Measurements from ENCODE around the gene APIP. TPM values are rescaled to one million over a fixed set of nuclear protein-coding genes. Genes with fewer than 3 reads are reported as not detected.
"Not testable (repeated sequence)": the region's sequence is repeated elsewhere in the genome, so short reads cannot be mapped to it uniquely, and the experiment has no call there.

Gene APIP
- total RNA-seq, 1 donor from 2014 or later, result 21.3 TPM

GRCh38 chr11:34898474-34898873 is 17.7 kb downstream of the APIP start:
- Mint-ChIP-seq H3K36me3 (ENCODE audit: unreplicated experiment) (peaks cover 7% of the 10 kb centered on the region), H3K9me3 (ENCODE audit: unreplicated experiment) (peaks cover 9% of the 10 kb centered on the region), H3K27ac (ENCODE audit: unreplicated experiment) (no peak overlapping the region), H3K4me3 (ENCODE audit: unreplicated experiment) (no peak overlapping the region), H3K4me1 (ENCODE audit: unreplicated experiment) (no peaks in the 10 kb centered on the region), H3K27me3 (ENCODE audit: unreplicated experiment) (no peaks in the 10 kb centered on the region)
- TF ChIP-seq CTCF (IDR thresholded peaks at IDR 0.05), result no peak
- no peak for DNase-seq (ENCODE audit: extremely low spot score, unreplicated experiment)

- H3K27ac Mint-ChIP-seq (ENCODE audit: unreplicated experiment), result no peak overlapping the region
- TF ChIP-seq CTCF (IDR thresholded peaks at IDR 0.05), result no peak
- no peaks in the 10 kb centered on the region for H3K4me1 Mint-ChIP-seq (ENCODE audit: unreplicated experiment)
- H3K4me3 Mint-ChIP-seq (ENCODE audit: unreplicated experiment), result no peak overlapping the region
- H3K27me3 Mint-ChIP-seq (ENCODE audit: unreplicated experiment), result no peaks in the 10 kb centered on the region
- no peak for DNase-seq (ENCODE audit: extremely low spot score, unreplicated experiment)
- H3K9me3 Mint-ChIP-seq (ENCODE audit: unreplicated experiment), result peaks cover 9% of the 10 kb centered on the region
- H3K36me3 Mint-ChIP-seq (ENCODE audit: unreplicated experiment), result peaks cover 5% of the 10 kb centered on the region
These were observed 18.9 kb downstream of the APIP start for GRCh38 chr11:34897171-34897870.

- not testable (repeated sequence) for H3K4me1 Mint-ChIP-seq (ENCODE audit: unreplicated experiment); DNase-seq (ENCODE audit: extremely low spot score, unreplicated experiment); H3K4me3 Mint-ChIP-seq (ENCODE audit: unreplicated experiment); H3K9me3 Mint-ChIP-seq (ENCODE audit: unreplicated experiment); H3K27ac Mint-ChIP-seq (ENCODE audit: unreplicated experiment); H3K27me3 Mint-ChIP-seq (ENCODE audit: unreplicated experiment); H3K36me3 Mint-ChIP-seq (ENCODE audit: unreplicated experiment)
These were observed 20.0 kb downstream of the APIP start for GRCh38 chr11:34896191-34896590.

GRCh38 chr11:34893416-34893815 is 22.8 kb downstream of the APIP start:
- DNase-seq (ENCODE audit: extremely low spot score, unreplicated experiment), result no peak
- Mint-ChIP-seq H3K27me3 (ENCODE audit: unreplicated experiment) (no peaks in the 10 kb centered on the region), H3K4me3 (ENCODE audit: unreplicated experiment) (no peak overlapping the region), H3K27ac (ENCODE audit: unreplicated experiment) (no peak overlapping the region), H3K4me1 (ENCODE audit: unreplicated experiment) (no peaks in the 10 kb centered on the region), H3K36me3 (ENCODE audit: unreplicated experiment) (peaks cover 4% of the 10 kb centered on the region), H3K9me3 (ENCODE audit: unreplicated experiment) (peaks cover 6% of the 10 kb centered on the region)
- TF ChIP-seq CTCF (IDR thresholded peaks at IDR 0.05), result no peak

GRCh38 chr11:34891611-34892010 is 24.6 kb downstream of the APIP start:
- DNase-seq (ENCODE audit: extremely low spot score, unreplicated experiment), result no peak
- Mint-ChIP-seq H3K36me3 (ENCODE audit: unreplicated experiment) (peaks cover 8% of the 10 kb centered on the region), H3K9me3 (ENCODE audit: unreplicated experiment) (peaks cover 5% of the 10 kb centered on the region), H3K27ac (ENCODE audit: unreplicated experiment) (no peak overlapping the region), H3K27me3 (ENCODE audit: unreplicated experiment) (no peaks in the 10 kb centered on the region), H3K4me1 (ENCODE audit: unreplicated experiment) (no peaks in the 10 kb centered on the region), H3K4me3 (ENCODE audit: unreplicated experiment) (no peak overlapping the region)
- TF ChIP-seq CTCF (IDR thresholded peaks at IDR 0.05), result no peak

All from osteocyte (in vitro differentiated cells).